Karpas-422 (cell line): ENCODE data around the gene RNU6-9. TPM values are rescaled to one million over a fixed set of nuclear protein-coding genes. Genes with fewer than 3 reads are reported as not detected.

Source experiments
- DNase-seq: peaks from one replicate; pipeline ENCODE4 v3.0.0-alpha.2; 2015
- H2AFZ ChIP-seq: fragments of 200-600 bp; sonication (generic); 2 replicates; pipeline ENCODE4 v1.6.1; 2014; ENCODE audit warnings: antibody characterized with exemption, low read length, mixed read lengths
- H3K27ac ChIP-seq: fragments of 200-600 bp; sonication (generic); 2 replicates; pipeline ENCODE4 v1.5.1; 2014; ENCODE audit warnings: mild to moderate bottlenecking, low read length, moderate library complexity
- H3K27me3 ChIP-seq: fragments of 200-600 bp; sonication (generic); 2 replicates; pipeline ENCODE4 v1.6.1; 2014; ENCODE audit warnings: low read length, mixed read lengths
- H3K36me3 ChIP-seq: fragments of 200-600 bp; sonication (generic); 2 replicates; pipeline ENCODE4 v1.6.1; 2014; ENCODE audit warnings: low read length, mixed read lengths; ENCODE audit not compliant: insufficient read depth
- H3K4me1 ChIP-seq: fragments of 200-600 bp; sonication (generic); 2 replicates; pipeline ENCODE4 v1.6.1; 2014; ENCODE audit warnings: mild to moderate bottlenecking, low read length, mixed read lengths
- H3K4me2 ChIP-seq: fragments of 200-600 bp; sonication (generic); 2 replicates; pipeline ENCODE4 v1.6.1; 2014; ENCODE audit warnings: low read length, low read depth, mild to moderate bottlenecking; ENCODE audit not compliant: poor library complexity, severe bottlenecking
- H3K4me3 ChIP-seq: fragments of 200-600 bp; sonication (generic); 2 replicates; pipeline ENCODE4 v1.5.1; 2014; ENCODE audit warnings: mild to moderate bottlenecking, antibody characterized with exemption, low read length, mixed read lengths
- H3K79me2 ChIP-seq: fragments of 200-600 bp; sonication (generic); 2 replicates; pipeline ENCODE4 v1.6.1; 2014; ENCODE audit warnings: mild to moderate bottlenecking, low read length, mixed read lengths
- H3K9ac ChIP-seq: fragments of 200-600 bp; sonication (generic); 2 replicates; pipeline ENCODE4 v1.6.0; 2014; ENCODE audit warnings: low read length
- H3K9me2 ChIP-seq: fragments of 200-600 bp; sonication (generic), shearing (Covaris generic); replicated peaks from 2 replicates; pipeline ENCODE4 v1.6.0; 2014; ENCODE audit warnings: mild to moderate bottlenecking, low read length, moderate library complexity; ENCODE audit not compliant: insufficient read depth
- H3K9me3 ChIP-seq: fragments of 300-700, 200-600 bp; sonication (generic); 2 replicates; pipeline ENCODE4 v1.6.1; 2014; ENCODE audit warnings: low read length, mixed read lengths
- H4K20me1 ChIP-seq: fragments of 200-600 bp; sonication (generic); 2 replicates; pipeline ENCODE4 v1.6.1; 2014; ENCODE audit warnings: mild to moderate bottlenecking, antibody characterized with exemption, low read length, low read depth; ENCODE audit not compliant: insufficient read depth
- total RNA-seq: library from RNA; depleted of rRNA; stranded (reverse); fragments of >200 nt; shearing (Covaris generic); gene quantifications from 2 replicates; pipeline ENCODE4 v1.2.3, GENCODE V29; 2014; ENCODE audit warnings: low replicate concordance

Gene RNU6-9
- total RNA-seq, 1 experiment from 2014 or later, result not detected

DNA sequence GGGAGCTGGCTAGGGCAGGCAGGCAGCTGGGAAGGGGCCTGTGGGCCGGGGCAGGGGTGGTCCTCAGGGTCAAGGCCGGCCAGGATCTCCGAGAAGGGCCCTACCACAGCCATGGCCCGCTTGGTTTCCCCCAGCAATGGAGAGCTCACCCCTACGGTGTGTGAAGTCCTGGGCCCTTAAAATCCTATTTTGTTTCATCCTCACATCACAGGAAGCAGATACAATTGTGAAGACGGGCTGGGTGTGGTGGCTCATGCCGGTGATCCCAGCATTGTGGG lies 8.7 kb downstream of the RNU6-9 start:
- Histone ChIP-seq H3K9me2 (no peaks in the 10 kb centered on the region), H2AFZ (no peak overlapping the region), H3K4me1 (peaks cover 17% of the 10 kb centered on the region), H4K20me1 (peaks cover 17% of the 10 kb centered on the region; the same call in 1 of the 2 replicates), H3K36me3 (no peaks in the 10 kb centered on the region), H3K4me2 (no peak overlapping the region), H3K79me2 (0 out of 2 replicates have a peak, but pooled peaks cover 3% of the 10 kb centered on the region), H3K9me3 (no peaks in the 10 kb centered on the region), H3K27ac (no peak overlapping the region), H3K9ac (no peak overlapping the region), H3K27me3 (no peaks in the 10 kb centered on the region), H3K4me3 (no peak overlapping the region)
- no peak for DNase-seq

DNA sequence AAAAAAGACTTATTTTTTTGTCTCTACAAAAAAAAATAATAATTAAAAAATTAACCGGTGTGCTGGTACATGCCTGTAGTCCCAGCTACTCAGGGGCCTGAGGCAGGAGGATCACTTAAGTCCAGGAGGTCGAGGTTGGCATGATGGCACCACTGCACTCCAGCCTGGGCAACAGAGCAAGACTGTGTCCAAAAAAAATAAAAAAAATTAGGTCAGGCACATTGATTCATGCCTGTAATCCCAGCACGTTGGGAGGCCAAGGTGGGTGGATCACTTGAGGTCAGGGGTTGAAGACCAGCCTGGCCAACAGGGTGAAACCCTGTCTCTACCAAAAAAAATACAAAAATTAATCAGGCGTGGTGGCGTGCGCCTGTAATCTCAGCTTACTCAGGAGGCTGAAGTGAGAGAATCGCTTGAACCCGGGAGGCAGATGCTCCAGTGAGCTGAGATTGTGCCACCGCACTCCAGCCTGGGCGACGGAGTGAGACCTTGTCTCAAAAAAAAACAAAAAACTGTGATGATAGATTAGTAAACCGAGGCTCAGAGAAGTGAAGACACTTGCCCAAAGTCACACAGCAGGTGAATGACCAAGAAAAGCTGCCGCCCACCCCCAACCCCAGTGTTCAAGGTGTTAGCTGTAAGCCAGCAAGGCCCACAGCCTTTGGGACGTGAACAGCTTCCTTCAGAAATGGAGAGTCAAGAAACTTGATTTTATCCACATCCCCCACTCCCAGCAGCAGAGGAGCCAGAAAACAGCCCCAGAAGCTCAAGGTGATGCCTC lies 9.4 kb downstream of the RNU6-9 start:
- H3K79me2 ChIP-seq, result peaks cover 9% of the 10 kb centered on the region; the same call in 1 of the 2 replicates
- H3K36me3 ChIP-seq, result no peaks in the 10 kb centered on the region

DNA sequence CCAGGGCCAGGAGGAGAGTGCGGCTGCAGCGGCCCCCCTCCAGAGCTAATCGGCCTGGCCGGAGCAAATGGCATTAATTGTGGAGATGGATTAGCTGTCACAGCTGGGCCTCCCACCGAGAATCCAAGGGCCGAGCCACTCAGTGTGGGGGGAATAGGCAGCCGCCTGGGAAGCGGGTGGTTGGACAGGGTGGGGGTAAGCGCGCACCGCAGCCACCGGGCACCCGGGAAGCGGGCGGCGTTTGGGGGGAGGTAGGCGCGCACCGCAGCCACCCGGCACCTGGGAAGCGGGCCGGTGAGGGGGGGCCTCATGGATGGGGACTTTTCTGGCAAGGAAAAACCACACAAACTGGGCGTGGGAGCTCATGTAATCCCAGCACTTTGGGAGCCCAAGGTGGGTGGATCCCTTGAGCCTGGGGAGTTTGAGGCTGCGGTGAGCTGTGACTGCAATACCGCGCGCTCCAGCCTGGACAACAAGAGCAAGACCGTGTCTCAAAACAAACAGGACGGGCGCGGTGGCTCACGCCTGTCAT lies 10.0 kb downstream of the RNU6-9 start:
- Histone ChIP-seq H3K4me1 (peaks cover 17% of the 10 kb centered on the region), H4K20me1 (peaks cover 17% of the 10 kb centered on the region; the same call in 1 of the 2 replicates), H3K36me3 (no peaks in the 10 kb centered on the region)

More for the DNA sequence above, 9.4 kb downstream of the RNU6-9 start:
- H4K20me1 ChIP-seq, result peaks cover 17% of the 10 kb centered on the region; the same call in 1 of the 2 replicates
- no peaks in the 10 kb centered on the region for H3K9me2 ChIP-seq
- H2AFZ ChIP-seq, result no peak overlapping the region
- no peak overlapping the region for H3K9ac ChIP-seq
- H3K9me3 ChIP-seq, result no peaks in the 10 kb centered on the region
- H3K27ac ChIP-seq, result no peak overlapping the region
- no peaks in the 10 kb centered on the region for H3K27me3 ChIP-seq
- H3K4me3 ChIP-seq, result no peak overlapping the region
- peaks cover 17% of the 10 kb centered on the region for H3K4me1 ChIP-seq
- H3K4me2 ChIP-seq, result no peak overlapping the region
- DNase-seq, result no peak

DNA sequence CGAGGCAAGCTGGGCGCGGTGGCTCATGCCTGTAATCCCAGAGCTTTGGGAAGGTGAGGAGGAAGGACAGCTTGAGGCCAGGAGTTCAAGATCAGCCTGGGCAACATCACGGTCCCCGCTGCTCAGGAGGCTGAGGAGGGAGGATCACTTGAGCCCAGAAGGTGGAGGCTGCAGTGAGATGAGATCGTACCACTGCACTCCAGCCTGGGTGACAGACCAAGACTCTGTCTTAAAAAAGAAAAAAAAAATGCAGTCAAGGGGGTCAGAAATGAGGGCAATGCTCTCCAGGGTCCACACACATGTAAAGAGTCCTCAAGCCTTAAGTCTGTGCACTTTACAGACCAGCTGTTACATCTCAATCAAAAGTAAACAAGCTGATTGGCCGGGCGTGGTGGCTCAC lies 11.3 kb downstream of the RNU6-9 start:
- Histone ChIP-seq H3K9ac (no peak overlapping the region), H4K20me1 (peaks cover 10% of the 10 kb centered on the region; the same call in 1 of the 2 replicates), H3K36me3 (no peaks in the 10 kb centered on the region), H3K9me2 (no peaks in the 10 kb centered on the region), H3K27ac (no peak overlapping the region), H3K4me1 (peaks cover 13% of the 10 kb centered on the region), H3K4me3 (no peak overlapping the region), H3K79me2 (peaks cover 24% of the 10 kb centered on the region), H3K4me2 (no peak overlapping the region), H2AFZ (no peak overlapping the region), H3K27me3 (no peaks in the 10 kb centered on the region), H3K9me3 (no peaks in the 10 kb centered on the region)
- DNase-seq, result no peak

More for the DNA sequence above, 10.0 kb downstream of the RNU6-9 start:
- no peak overlapping the region for H3K4me3 ChIP-seq
- no peak overlapping the region for H3K9ac ChIP-seq
- H2AFZ ChIP-seq, result no peak overlapping the region
- H3K27ac ChIP-seq, result no peak overlapping the region
- H3K9me2 ChIP-seq, result no peaks in the 10 kb centered on the region
- no peaks in the 10 kb centered on the region for H3K9me3 ChIP-seq
- no peaks in the 10 kb centered on the region for H3K27me3 ChIP-seq
- no peak for DNase-seq
- peaks cover 14% of the 10 kb centered on the region for H3K79me2 ChIP-seq
- H3K4me2 ChIP-seq, result no peak overlapping the region

DNA sequence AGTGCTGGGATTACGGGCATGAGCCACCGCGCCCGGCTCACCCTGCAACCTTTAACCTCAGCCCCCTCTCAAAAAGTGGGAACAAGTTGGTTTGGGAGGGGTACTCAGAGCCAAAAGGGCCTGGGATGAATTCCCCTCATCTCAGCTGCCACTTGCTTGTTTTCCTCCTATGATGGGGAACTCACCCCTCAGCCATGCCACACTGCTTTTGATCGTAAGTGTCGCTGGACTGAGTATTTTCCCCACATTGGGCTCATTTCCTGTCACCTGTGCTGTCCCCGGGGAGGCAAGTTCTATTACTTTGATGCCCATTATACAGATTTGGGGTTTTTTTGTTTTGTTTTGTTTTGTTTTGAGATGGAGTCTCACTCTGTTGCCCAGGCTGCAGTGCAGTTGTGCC lies 13.2 kb downstream of the RNU6-9 start:
- Histone ChIP-seq H3K4me1 (peaks cover 12% of the 10 kb centered on the region), H3K9ac (no peak overlapping the region), H4K20me1 (no peaks in the 10 kb centered on the region), H3K79me2 (peaks cover 36% of the 10 kb centered on the region), H2AFZ (no peak overlapping the region), H3K36me3 (no peaks in the 10 kb centered on the region), H3K27me3 (no peaks in the 10 kb centered on the region), H3K9me2 (no peaks in the 10 kb centered on the region), H3K4me2 (no peak overlapping the region), H3K27ac (no peak overlapping the region), H3K4me3 (no peak overlapping the region), H3K9me3 (no peaks in the 10 kb centered on the region)
- DNase-seq, result no peak

DNA sequence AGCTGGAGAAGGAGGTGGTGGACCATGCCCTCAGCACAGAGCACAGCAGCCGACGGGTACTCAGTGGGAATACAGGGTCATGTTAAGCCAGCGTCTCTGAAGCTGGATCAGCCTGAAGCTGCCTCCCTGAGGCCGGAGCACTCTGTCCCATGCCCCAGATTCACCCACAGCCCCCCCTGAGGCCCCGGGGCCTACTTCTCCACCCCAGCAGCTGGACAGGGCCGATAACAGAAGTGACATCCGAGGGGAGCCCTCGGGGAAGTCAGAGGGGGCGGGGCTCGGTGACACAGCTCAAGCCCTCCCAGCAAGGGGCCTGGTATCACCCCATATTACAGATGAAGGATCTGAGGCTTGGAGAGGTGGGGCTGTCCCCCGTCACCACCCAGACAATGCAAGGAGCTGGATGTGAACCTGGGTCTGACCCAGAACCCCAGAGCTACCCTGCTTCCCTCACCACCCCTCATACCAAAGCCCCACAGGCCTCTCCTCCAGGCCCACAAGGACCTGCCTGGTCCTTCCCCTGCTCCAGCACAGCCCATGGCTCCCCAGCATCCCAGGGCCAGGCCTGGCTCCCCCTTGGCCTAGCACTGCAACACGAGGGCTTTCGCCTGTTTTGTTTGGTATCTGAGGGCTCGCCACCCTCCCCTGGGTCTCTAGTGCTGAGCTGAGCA lies 14.0 kb downstream of the RNU6-9 start:
- no peaks in the 10 kb centered on the region for H4K20me1 ChIP-seq
- no peak overlapping the region for H3K9ac ChIP-seq
- peaks cover 12% of the 10 kb centered on the region for H3K4me1 ChIP-seq
- DNase-seq, result peak; percentile 66
- H3K9me3 ChIP-seq, result no peaks in the 10 kb centered on the region
- no peaks in the 10 kb centered on the region for H3K9me2 ChIP-seq
- H3K36me3 ChIP-seq, result no peaks in the 10 kb centered on the region
- H3K27ac ChIP-seq, result no peak overlapping the region
- H3K4me2 ChIP-seq, result no peak overlapping the region
- peaks cover 40% of the 10 kb centered on the region for H3K79me2 ChIP-seq
- H3K4me3 ChIP-seq, result no peak overlapping the region
- no peaks in the 10 kb centered on the region for H3K27me3 ChIP-seq
- H2AFZ ChIP-seq, result no peak overlapping the region

DNA sequence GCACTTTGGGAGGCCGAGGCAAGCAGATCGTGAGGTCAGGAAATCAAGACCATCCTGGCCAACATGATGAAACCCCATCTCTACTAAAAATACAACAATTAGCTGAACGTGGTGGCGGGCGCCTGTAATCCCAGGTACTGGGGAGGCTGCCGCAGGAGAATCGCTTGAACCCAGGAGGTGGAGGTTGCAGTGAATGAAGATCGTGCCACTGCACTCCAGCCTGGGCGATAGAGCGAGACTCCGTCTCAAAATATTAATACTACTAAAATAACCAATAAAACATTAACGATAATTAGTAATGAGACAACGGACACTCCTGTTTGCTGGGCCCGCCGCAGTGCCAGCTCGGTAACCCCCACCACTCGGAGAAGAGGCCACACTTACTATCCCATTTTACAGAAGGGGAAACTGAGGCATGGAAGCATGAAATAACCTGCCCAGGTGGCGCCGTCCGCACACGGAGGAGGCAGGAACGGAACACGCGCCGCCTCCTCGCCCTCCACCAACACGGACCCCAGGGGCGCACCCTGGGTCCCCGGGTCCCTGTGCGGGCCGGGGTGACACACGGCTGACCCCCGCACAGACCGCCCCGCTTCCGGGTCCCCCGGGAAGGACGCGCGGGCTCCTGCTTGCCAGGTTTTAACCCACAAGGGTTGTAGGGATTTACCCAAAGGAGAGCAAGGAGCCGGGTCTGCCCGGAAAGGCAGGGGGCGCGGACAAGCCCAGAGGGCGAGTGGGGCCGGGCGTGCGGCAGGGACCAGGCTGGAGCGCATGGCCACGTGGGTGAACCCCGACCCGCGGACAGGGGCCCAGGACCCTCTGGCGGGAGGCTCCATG lies 18.1 kb downstream of the RNU6-9 start:
- Histone ChIP-seq H3K9me2 (no peaks in the 10 kb centered on the region), H2AFZ (no peak overlapping the region), H3K36me3 (no peaks in the 10 kb centered on the region), H3K9ac (no peak overlapping the region), H3K27ac (no peak overlapping the region), H3K4me1 (peaks cover 17% of the 10 kb centered on the region), H3K27me3 (no peaks in the 10 kb centered on the region), H4K20me1 (no peaks in the 10 kb centered on the region), H3K4me3 (no peak overlapping the region), H3K9me3 (no peaks in the 10 kb centered on the region), H3K4me2 (no peak overlapping the region), H3K79me2 (peaks cover 45% of the 10 kb centered on the region)
- DNase-seq, result no peak
